Measurements from ENCODE around the gene PHACTR3.
"Not testable (repeated sequence)": the region's sequence is repeated elsewhere in the genome, so short reads cannot be mapped to it uniquely, and the experiment has no call there.

Gene PHACTR3

DNA sequence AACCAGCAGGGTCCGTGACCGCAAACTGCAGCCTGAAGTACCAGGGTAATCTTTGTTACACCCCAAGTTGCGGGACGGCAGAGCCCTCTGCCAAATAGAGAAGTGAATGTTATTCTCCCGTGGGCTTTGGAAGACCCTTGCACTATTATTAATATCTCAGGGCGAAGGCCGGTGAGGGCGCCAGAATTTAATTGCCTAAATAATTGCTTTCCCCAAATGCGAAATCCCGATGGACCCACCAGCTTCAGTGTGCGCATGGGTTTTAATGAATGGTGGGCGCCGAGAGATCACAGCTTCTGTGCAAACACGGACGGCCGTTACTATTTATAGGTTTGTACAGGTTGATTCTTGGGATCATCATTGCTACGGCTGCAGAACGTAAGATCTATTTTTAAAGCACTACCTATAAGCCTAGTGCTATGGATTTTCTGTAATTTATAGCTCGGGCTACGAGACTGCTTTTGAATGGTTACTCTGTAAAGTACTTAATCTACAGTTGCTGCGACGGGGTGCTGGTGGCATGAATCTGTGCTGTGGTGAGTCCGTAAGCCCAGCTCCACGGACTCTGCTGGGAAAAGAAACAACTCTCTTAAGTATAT, 15.2 kb upstream of the PHACTR3 start:
- no peak for DNase-seq

DNA sequence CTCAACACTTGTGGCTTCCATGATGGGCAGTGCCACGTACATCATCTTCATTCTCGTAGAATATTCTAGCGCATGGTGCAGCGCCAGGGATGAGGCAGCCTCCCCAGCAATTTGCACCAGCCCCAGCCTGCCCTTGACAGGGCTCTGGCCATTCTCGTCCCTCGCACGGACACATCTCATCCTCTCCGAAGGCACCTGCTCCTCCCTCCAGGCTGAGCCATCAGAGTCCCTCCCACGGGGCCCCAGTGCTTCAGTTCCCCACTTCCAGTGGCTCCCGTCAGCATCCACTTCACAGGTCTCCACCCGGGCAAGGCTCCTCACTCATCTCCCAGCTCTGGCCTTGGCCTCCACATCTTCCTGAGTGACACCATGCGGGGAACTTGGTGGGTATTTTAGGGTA, 13.3 kb upstream of the PHACTR3 start:
- no peak for DNase-seq

DNA sequence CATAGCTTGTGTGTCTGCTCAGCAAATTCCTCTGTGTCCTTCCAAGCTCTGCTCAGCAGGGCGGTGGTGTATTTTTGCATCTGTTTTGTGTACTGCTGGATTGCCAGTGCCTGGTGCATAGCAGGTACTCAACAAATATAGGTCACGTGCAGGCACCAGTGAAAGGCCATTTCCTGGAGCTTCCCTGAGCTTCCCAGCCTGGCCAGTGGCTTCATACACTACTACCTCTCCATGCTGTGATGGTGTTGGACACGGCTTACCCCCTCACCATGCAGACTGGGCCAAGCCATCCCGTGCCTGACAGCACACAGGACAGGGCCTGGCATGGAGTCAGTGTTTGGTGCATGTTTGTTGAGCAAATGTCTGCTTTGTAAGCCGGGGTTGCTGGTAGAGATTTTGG, 7.7 kb upstream of the PHACTR3 start:
- DNase-seq = no peak

DNA sequence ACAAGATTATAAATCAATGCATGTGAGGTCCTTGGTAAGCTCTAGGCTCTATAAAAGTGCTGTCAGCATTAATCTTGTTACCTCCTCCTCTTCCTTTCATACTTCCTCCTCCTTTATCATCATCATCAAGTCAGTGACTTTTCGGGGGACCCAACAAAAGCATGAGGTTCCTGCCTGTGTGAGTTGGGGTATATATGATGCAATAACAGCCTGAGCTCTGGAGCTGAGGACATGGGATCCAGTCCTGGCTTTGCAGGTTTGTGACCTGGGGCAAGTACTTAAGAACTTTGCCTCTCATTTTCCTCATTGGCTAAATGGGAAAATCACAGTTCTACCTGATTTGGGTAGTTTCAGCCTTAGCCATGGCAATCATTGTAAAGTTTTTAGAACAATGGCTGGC, 7.1 kb upstream of the PHACTR3 start:
- DNase-seq = no peak

DNA sequence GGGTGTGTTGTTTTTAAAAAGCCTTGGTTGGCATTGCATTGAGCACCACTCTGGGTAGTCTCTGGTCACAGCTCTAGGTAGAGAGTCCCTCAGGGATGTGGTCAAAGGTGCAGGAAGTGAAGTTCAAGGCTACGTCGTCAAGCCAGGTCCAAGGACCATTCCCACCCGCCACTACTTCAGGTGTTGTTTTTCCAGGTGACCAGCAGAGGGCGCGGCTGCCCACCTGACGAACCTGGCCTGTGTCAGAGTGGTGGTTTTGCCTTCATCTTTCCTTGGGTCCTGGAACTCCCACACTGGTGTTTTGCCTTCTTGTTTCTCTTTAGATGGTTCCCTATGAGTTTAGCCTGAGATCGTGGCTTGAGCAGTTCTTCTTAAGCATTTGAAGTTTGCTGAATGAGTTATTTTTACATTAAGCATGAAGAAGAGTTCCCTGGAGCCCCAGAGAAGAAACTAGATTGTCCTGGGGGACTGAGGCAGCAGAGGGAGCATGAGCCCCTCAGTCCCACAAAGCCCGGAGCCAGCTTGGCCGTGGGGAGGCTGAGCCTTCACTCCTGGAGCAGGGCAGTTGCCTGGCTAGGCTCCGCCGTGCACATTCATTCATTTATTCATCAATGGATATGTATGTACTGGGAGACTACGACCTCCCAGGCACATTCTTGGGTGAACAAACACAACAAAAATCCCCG, 5.6 kb upstream of the PHACTR3 start:
- DNase-seq = peak; percentile 62

DNA sequence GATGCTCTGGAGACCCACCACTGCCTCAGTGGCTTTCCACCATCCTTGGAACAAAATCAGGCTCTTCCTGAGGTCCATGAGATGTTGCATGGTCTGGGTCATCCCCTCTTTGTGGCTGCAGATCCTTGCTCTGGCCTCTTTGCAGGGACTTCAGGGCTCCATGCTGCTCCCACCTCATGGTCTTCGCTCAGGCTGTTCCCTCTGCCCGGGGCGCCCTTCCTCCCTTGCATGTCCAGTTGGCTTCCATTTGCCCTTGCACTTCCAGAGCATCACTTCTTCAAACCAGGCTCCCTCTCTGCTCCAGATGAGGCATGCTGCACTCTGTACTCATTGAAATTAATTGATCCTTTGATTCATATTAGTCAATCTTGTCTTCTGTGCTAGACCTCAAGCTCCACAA, 4.4 kb upstream of the PHACTR3 start:
- DNase-seq = no peak

DNA sequence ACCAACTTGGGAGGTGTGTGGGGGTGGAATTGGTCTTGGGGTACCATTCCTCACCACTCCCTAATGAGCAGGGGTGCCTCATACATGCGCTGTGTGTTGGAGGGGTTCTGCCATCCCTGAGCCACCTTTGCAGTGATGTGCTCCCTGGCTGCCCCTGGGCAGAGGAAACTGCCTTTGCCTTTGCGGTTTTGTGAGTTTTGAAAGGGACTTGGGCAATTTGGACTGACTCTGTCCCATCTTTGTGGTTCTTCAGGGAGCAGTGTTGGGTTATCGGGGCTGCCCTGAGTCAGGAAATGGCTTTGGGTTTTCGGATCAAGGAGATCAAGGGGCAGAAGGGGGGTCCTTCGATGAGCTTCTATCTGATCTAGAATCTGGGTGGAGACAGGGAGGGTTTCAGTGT, 3.9 kb upstream of the PHACTR3 start:
- no peak for DNase-seq

DNA sequence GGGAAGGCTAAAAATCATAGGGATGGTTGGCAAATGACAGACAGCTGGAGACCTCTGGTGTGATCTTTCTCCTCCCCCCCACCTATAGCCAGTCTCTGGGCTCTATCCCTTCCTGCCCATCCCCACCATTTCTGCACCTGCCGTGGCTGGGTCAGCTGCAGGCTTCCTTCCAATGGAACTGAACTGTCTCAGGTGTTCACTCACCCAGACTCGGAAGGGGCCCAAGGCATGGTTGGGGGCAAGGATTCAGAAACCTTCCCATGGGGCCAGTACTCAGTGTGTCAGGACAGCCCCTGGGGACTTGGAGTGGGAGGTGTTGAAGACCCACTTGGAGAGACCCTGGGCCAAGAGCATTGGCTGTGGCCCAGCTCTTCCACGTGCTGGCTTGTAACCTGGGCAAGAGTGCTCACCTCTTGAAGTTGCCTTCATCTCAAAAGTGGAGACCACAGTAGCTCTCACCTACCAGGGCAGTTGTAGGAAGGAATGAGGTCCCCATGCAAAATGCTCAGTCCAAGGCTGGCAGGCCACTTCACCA, 1.7 kb upstream of the PHACTR3 start:
- no peak for DNase-seq

DNA sequence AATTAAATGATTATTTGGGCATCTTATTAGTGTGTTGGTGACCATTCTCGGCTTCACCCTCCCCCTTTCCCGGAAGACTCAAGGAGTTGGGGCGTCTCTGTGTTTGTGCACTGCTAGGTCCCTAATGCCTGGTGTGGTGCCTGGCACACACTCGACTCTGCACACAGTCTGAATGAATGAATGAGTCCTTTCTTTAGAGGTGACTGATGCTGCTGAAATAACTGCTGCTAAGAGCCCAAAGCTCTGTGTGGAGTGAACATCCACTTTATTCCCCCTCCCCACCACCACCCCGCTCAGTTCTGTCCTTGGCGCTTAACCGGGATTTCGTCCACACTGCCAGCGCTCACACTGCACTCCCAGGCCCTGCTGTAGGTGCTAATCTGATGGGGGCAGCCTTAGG, 1.2 kb upstream of the PHACTR3 start:
- no peak for DNase-seq

DNA sequence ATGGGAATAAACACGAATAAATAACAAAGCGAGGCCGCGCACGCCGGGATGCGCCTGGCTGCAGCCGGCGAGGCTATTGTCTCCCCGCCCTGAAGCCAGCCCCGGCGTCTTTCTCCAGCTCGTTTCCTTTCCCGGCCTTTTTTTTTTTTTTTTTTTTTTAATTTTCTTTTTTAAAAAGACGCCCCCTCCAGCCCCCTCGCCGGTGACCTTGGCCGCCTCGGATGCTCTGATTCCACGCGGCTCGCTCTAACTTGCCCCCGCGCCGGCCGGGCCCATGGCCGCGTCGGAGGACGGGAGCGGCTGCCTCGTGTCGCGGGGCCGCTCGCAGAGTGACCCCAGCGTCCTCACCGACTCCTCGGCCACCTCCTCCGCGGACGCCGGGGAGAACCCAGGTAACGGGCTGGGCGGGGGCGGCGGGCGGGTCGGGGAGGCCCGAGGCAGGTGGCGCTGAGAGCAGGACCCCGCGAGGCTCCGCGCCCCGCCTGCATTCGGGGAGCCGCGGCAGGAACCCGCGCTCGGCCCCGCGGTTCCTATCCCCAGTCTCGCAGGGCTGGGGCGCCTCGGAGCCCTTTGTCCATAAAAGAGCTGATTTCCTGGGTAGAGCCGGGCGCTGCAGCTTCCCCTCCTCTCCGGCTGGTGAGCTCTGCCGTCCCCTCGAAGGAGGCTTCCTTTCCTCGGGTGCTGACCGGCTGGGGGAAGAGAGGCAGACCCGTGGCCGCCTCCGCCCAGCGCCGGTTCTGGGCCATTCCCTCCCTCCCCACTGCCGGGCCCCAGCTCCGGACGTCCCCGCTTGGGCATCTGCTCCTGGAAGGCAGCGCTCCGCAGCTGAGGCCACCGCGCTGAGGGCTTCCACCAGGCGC, 631 bp downstream of the PHACTR3 start:
- DNase-seq = no peak

DNA sequence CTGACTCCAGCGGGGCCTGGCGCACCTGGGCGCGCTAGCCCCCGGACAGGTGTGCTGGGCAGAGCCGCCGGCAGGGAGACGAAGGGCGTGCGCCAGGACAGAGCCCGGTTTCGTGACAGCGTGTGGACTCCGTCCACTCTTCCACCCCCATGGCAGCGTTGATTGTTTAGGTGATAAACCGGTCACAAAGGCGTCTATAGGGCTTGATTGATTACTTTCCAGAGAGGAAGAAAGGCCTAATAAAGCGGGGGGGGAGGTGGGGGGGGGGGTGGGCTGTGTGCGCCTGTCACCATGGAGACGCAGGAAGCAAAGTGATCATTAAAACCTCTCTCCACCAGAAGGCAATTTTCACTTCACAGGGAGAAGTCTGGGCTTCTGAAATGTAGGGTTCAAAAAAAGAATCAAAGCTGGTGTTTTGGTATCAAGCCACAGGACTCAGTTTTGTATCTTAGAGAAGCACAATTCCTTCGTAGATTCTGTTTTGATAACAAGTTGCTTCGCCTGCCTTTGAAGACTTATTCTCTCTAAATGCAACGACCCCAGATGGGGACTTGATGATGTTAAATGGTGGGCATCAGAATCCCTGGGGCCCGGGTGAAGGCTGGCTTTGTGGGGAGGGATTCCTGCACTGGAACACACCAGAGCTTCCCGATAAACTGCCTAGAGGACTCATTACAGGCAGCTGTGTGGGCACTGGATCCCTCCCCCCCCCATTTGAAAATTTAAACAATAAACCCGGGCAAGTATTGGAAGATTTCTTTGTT, 1.4 kb downstream of the PHACTR3 start:
- DNase-seq = no peak

DNA sequence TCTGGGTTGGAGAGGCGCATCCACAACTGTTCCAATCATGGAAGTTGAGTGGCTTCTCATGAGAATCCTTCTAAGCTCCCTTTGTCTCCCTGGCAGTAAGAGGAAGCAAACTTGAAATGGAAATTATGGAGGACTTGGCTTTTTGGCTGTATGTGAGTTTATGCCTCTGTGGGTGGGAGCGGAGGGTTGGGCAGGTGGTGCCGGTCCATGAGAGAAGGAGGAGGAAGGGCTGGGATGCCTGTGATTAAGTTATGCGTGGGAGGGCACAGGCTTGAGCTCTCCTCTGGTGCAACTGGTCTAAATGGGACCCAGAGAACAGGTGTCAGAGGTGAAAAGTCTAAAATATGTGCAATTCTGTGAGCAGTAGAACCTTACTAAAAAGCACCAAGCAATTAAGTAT, 2.2 kb downstream of the PHACTR3 start:
- no peak for DNase-seq

DNA sequence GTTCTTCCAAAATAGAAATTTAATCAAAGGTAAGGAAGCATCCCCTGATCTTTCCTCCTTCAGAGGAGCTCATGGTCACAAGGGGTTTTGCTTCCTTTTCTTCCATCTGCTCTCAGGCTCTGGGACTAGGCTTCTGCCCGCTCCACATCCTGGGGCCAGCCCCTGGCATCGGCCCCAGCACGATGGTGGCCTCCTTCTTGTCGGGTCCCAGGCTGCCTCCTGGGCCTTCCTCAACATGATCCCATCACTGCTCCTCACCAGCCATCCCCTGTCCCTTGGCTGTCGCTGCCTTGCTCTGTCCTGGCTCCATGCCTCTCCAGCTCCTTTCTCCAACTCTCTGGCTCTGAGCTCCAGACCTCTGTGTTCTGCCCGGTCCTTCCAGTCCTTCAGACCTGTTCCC, 4.1 kb downstream of the PHACTR3 start:
- no peak for DNase-seq

DNA sequence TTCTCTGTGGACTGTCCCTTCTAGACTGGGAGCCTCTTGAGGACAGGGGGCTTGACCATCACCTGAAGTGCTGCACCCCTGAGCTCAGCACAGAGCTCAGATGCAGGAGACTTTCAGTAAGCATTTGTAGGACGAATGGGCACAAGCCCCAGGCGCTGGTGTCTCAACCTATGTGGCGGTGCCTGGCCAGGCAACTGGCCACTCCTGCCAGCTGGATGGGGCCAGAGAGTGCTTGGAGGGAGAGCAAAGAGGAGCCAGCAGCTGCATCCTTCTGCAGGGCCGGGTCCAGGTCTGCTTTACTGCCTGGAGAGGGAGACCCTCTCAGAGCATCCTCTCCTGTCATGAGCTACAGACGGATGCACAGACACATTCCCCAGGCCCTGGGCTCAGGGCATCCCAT, 4.5 kb downstream of the PHACTR3 start:
- DNase-seq = no peak

DNA sequence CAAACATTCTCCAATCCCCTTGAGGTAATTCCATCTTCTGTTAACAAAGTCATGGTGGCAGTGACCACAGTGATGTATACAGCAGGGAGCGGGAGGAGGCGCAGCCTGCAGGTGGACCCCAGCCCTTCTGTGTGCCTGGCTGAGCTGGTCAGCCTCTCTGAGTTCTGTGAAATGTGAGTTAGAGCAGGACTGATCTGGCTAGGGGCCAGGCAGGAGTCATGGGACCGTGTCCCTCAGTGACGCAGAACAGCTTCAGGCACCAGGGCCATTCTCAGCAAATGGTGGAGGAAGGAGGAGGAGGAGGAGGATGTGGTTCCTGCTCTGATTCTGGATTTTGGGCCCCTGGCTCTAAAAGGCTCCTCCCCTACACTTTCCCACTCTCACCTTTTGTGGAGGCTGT, 6.9 kb downstream of the PHACTR3 start:
- DNase-seq = peak; percentile 9

DNA sequence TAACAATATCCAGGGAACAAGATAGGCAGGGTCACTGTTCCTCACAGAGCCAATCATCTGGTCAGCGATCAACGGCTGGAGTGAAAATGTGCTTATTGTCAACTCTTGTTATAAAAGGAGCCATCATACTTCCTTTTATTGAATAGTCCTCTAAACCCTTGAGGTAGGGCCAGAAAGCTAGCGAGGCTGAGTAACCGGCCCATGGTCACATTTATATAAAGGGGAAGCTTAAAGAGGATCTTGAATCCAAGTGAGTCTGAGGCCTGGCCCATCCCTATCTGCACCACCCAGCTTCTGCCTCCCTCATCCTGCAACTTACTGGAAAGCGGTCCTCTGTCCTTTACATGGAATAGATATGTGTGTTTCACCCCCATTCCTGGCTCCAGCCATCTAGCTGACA, 9.5 kb downstream of the PHACTR3 start:
- DNase-seq = no peak

DNA sequence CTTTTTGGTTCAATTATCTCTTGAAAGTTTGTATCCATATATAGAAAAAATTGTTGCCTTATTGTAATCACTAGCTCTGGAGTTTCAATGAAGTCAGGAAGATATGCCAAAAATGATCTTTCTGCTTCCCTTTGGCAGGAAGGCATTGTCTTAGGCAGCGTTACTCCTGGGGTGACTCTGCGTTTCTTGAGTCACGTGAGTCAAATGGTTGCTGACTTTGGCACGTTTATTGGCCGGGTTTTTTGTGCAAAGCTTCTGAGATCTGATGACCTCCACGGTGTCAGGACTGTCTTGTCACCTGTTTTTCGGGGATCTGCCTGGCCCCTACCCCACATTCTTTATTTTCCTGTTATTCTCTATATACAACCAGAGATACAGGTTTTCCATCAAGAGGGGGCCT, 10.4 kb downstream of the PHACTR3 start:
- DNase-seq = no peak

DNA sequence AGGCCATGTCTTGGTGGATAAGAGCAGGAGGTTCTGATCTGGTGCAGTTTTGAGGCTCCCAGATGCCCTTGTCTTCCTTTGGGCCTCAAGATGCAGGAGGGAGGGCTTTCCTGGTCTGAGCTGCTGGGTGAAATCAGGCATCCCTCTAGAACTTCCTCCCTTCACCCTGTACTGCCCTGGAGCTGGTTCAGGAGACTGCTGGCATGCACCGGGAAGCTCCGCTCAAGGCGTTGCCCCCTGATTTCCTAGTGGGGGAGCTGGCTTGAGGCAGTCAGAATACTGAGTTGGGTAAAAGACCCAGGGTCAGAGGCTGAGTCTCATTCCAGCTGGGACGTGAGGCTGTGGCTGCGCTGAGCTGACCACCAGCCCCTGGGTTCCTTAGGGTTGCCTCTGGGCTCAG, 12.0 kb downstream of the PHACTR3 start:
- no peak for DNase-seq

DNA sequence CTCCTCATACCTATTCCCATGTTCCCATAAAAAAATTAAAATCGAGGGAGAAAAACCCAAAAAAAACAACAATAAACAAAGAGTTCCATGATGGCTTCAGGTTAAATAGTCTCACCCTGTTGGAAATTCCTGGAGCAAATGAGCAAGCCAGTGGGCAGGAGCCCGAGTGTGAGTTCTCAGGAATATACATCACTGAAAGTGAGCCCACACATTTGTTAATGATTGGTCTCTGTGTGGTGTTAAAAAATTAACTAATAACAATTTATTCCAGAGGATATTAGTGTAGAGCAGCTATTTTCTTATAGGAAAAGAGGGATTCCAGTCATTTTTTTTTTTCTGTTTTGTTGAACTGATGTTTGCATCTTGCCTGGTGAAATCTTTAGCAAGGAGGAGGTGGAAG, 12.9 kb downstream of the PHACTR3 start:
- no peak for DNase-seq

DNA sequence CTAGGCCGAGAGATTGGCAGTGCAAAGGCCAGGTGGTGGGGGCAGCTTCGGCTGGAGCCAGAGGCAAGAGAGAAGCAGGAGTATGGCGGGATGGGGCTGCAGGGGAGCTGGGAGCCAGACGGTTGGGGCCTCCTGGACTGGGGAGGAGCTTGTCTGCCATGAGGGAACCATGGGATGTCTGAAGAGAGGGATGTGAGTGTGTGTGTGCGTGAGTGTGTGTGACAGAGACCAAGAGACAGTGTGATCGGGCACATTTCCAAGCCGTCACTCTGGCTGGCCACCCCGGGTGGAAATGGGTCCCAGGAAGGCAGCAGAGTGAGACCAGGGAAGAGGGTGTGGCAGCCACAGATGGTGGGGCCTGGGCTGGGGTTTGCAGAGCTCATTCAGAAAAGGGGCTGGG, 13.8 kb downstream of the PHACTR3 start:
- DNase-seq = no peak

DNA sequence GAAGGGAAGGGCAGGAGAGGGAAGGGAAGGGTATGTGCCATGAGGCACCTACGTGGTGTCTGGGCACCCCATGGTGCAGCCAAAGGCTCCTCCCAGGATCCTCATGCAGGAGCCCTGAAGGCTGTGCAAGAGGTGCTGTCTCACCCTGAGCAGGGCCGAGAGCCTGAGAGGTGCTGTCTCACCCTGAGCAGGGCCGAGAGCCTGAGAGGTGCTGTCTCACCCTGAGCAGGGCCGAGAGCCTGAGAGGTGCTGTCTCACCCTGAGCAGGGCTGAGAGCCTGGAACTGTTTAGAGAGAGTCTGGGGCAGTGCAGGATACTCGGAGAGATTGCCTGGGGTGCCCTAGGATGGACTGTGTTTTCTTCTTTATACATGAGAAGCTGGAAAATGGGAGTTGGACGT, 14.2 kb downstream of the PHACTR3 start:
- DNase-seq = not testable (repeated sequence)

DNA sequence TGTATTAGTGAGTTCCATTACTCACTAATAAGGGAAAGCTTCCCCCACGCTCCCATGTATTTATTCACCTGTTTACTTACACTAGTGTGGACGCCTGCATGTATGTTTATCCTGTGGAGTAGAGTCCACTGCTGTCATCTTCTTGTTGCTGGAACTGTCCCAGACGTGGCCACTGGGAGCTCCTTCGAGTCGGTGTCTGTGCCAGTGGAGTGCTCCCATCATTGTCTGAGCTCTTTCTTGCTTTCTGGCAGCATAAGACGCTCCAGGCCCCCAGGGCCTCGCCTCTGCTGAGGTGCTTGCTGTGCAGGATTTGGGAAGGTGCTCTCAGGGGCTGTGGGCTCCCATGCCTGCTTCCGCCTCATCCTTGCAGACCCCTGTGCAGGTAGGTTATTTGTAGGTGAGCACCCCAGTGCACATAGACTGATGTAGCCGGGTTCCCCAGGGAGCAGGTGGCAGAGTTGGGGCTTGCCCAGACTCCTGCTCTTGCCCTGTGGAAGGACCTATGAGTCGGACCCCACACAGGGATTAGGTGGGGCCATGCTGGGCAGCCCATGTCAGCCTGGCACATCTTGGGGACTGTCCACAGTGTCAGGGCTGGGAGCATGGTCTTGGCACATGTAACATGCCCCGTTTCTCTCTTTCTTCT, 16.6 kb downstream of the PHACTR3 start:
- no peak for DNase-seq

DNA sequence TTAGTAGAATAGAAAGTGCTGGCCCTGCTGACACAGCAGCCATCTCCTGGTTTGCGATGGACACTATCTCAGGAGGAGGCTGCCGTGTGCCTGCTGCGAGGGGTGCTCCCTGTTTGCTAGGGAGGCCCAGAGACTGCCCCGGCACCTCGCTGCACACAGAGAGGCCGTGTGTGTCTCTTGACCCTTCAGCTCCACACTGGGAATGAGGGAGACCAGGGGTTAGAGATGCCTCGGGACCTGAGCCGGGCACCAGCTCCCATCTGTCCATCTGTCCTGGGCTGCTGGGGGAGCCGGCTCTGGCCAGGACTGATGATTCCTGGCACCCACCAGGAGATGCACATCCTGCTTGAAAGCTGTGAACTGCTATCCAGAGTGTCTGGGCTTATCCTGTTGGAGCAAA, 18.2 kb downstream of the PHACTR3 start:
- no peak for DNase-seq

Measured in kidney glomerular epithelial cell (primary cell).